Fibroblast of skin of scalp (primary cell): ENCODE data around the gene HEATR3.

ENCODE experiments used
- DNase-seq: peaks from one replicate; pipeline ENCODE4 v3.0.0-alpha.2; 2013

HEATR3 gene

GRCh38 chr16:50153596-50154419 is 88.0 kb downstream of the HEATR3 start:
- DNase-seq, result no peak

GRCh38 chr16:50154420-50154950 is 88.7 kb downstream of the HEATR3 start:
- no peak for DNase-seq

- DNase-seq, result peak; percentile 10
These were observed 90.2 kb downstream of the HEATR3 start for GRCh38 chr16:50155925-50156324.
